ES-I3 (cell line): Measurements from ENCODE around the gene RNPEPL1.
A peak's percentile ranks its signal among the peaks of the same experiment; 100 is the strongest.

Source experiments
- H3K36me3 ChIP-seq: 2 replicates; pipeline ENCODE4 v1.6.1; 2013; ENCODE audit warnings: mild to moderate bottlenecking, low read length, control low read depth, moderate library complexity; ENCODE audit not compliant: insufficient read depth
- H3K4me1 ChIP-seq: 2 replicates; pipeline ENCODE4 v1.6.1; 2013; ENCODE audit warnings: mild to moderate bottlenecking, control low read depth, low read length; ENCODE audit not compliant: insufficient read depth
- H3K9ac ChIP-seq: 2 replicates; pipeline ENCODE4 v1.6.1; 2013; ENCODE audit warnings: low read depth, mild to moderate bottlenecking, low read length, moderate library complexity
- H3K9me3 ChIP-seq: 2 replicates; pipeline ENCODE4 v1.6.1; 2013; ENCODE audit warnings: mild to moderate bottlenecking, low read length, moderate library complexity; ENCODE audit not compliant: control insufficient read depth, insufficient read depth

RNPEPL1 gene

GRCh38 chr2:240566203-240567136 is 1.8 kb upstream of the RNPEPL1 start:
- H3K9me3 ChIP-seq, result no peaks in the 10 kb centered on the region
- peaks cover 16% of the 10 kb centered on the region; the same call in 1 of the 2 replicates for H3K4me1 ChIP-seq
- H3K9ac ChIP-seq, result peak overlapping the region; percentile 34; the same call in 1 of the 2 replicates
- H3K36me3 ChIP-seq, result no peaks in the 10 kb centered on the region

- H3K4me1 ChIP-seq, result peaks cover 16% of the 10 kb centered on the region; the same call in 1 of the 2 replicates
- H3K36me3 ChIP-seq, result no peaks in the 10 kb centered on the region
- H3K9ac ChIP-seq, result peak overlapping the region; percentile 59; the same call in 1 of the 2 replicates
- H3K9me3 ChIP-seq, result no peaks in the 10 kb centered on the region
These were observed 980 bp upstream of the RNPEPL1 start for GRCh38 chr2:240567137-240567871.

DNA sequence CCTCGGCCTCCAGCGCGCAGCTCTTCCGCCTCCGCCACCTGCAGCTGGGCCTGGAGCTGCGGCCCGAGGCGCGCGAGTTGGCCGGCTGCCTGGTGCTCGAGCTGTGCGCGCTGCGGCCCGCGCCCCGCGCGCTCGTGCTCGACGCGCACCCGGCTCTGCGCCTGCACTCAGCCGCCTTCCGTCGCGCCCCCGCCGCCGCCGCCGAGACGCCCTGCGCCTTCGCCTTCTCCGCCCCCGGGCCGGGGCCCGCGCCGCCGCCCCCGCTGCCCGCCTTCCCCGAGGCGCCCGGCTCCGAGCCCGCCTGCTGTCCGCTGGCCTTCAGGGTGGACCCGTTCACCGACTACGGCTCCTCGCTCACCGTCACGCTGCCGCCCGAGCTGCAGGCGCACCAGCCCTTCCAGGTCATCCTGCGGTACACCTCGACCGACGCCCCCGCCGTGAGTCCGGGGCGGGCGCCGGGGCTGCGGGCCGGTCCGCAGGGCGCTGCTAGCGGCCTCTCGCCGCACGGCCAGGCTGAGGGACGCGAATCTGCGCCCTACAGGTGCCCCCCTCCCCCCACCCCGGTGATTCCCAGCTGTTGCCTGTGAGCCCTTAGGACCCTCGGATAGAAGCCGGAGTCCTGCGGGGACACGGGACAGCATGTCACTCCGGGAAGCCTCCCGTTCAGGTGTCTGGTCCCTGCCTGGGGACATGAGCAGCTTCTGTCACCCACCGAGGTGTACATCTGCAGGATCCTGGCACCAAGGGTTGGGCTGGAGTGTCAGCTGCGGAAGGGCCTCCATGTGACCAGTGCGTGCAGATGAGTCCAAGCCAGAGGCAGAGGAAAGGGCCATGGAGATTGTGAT is 616 bp downstream of the RNPEPL1 start:
- no peaks in the 10 kb centered on the region for H3K9me3 ChIP-seq

GRCh38 chr2:240569523-240569997 is 1.3 kb downstream of the RNPEPL1 start:
- no peaks in the 10 kb centered on the region for H3K9me3 ChIP-seq
- H3K9ac ChIP-seq, result no peak overlapping the region
- H3K4me1 ChIP-seq, result peaks cover 16% of the 10 kb centered on the region; the same call in 1 of the 2 replicates
- no peaks in the 10 kb centered on the region for H3K36me3 ChIP-seq

More for the DNA sequence above, 616 bp downstream of the RNPEPL1 start:
- peaks cover 16% of the 10 kb centered on the region; the same call in 1 of the 2 replicates for H3K4me1 ChIP-seq
- no peaks in the 10 kb centered on the region for H3K36me3 ChIP-seq
- H3K9ac ChIP-seq, result peak overlapping the region; percentile 63

DNA sequence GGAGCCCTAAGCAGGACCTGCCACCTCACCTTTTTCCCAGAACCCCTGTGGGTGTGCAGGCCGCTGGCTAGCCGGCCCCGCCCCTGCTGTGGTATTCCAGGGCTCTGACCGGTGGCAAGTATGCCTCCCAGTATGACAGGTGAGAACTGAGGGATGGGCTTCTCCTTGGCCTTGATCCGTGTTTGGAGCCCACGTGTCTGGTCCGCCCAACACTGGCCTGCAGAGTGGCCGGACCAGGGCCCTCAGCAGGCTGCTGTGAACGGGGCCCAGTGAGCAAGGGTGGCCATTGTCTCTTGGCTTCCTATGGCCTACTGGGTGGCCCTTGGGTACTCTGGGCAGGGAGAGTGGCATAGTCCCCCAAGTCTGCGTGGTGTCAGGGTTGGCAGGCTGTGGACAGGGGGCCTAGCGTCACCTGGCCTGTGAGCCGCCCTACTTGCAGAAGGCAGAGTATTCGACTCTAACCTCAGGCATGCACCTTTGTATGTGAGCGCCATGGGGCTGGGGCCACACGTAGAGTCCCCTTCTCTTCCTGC is 1.8 kb downstream of the RNPEPL1 start:
- H3K9me3 ChIP-seq, result no peaks in the 10 kb centered on the region
- no peak overlapping the region for H3K9ac ChIP-seq
- peaks cover 14% of the 10 kb centered on the region; the same call in 1 of the 2 replicates for H3K4me1 ChIP-seq
- no peaks in the 10 kb centered on the region for H3K36me3 ChIP-seq

DNA sequence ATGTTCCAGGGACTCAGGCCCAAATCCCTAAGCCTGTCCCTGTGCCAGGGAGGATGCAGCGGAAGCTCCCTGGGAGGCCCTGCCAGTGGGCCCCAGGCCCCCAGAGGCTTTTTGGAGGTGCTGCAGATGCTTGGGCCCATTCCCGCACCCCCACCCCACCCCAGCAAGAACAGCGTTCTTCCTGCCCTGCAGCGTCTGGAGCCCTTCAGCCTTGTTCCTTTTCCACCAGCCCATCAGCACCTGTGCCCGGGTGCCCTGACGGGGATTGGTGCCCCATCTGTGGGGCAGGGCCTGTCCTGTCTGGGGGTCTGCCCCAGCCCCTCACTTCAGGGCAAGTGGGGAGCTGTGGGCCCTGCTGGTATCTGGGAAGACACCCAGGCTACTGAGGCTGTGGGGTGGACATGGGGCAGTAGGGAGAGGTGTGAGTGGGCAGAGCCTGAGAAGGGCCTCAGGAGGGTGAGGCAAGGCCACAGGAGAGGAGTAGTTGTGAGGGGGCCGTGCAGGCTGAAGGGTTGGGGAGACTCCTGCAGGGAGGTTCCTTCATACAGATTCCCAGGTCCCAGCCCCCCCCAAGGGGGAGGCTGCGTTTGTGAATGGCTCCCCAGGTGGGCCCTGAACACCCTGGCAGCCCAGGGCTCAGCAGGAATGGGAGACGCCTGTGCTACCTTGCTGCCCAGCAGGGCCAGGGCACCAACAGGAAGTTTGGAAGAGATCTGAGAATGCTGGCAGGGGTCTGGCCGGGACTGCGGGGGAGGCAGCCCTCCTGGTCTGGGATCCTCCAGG is 2.4 kb downstream of the RNPEPL1 start:
- Histone ChIP-seq H3K4me1 (peaks cover 9% of the 10 kb centered on the region; the same call in 1 of the 2 replicates), H3K9ac (no peak overlapping the region), H3K9me3 (no peaks in the 10 kb centered on the region), H3K36me3 (no peaks in the 10 kb centered on the region)

- Histone ChIP-seq H3K4me1 (peaks cover 9% of the 10 kb centered on the region; the same call in 1 of the 2 replicates), H3K9ac (no peak overlapping the region), H3K36me3 (no peaks in the 10 kb centered on the region)
These were observed 3.2 kb downstream of the RNPEPL1 start for GRCh38 chr2:240571314-240571973.

DNA sequence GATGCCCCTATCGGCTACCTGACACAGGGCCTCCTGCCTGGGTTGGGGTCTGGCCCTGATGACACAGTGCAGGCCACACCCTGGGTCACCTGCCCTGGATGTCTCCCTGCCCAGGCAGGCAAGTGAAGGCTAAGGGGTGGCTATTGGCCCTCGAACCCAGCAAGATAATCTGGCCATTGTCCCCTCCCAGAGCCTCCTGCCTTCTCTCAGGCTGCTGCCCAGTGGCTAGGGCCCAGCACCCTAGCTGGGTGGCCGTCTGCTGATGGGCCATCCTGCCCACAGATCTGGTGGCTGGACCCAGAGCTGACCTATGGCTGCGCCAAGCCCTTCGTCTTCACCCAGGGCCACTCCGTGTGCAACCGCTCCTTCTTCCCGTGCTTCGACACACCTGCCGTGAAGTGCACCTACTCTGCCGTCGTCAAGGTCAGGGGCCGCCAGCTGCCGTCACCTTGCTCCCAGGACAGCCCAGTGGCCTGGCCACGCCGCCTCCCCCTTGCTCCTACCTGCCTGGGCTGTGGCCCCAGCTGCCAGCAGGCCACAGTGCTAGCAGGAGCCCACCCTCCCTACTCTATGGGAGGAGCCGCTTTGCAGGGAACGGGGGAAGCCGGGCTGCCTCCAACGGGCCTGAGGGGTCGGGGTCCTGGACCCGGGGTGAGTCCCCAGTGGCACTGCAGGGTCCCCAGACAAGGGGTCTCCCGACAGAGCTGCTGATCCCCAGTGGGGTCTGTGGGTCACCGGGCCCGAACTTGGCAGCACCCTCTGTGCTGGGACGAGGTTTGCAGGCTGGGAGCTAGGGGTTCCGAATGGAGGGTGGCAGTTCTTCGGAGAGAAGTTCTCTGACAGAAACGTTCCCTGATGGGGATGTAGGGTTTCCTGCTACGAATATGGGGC is 4.1 kb downstream of the RNPEPL1 start:
- Histone ChIP-seq H3K36me3 (no peaks in the 10 kb centered on the region), H3K4me1 (0 out of 2 replicates have a peak, but pooled peaks cover under 1% of the 10 kb centered on the region), H3K9me3 (no peaks in the 10 kb centered on the region), H3K9ac (no peak overlapping the region)

More at GRCh38 chr2:240571314-240571973, 3.2 kb downstream of the RNPEPL1 start:
- H3K9me3 ChIP-seq, result no peaks in the 10 kb centered on the region

DNA sequence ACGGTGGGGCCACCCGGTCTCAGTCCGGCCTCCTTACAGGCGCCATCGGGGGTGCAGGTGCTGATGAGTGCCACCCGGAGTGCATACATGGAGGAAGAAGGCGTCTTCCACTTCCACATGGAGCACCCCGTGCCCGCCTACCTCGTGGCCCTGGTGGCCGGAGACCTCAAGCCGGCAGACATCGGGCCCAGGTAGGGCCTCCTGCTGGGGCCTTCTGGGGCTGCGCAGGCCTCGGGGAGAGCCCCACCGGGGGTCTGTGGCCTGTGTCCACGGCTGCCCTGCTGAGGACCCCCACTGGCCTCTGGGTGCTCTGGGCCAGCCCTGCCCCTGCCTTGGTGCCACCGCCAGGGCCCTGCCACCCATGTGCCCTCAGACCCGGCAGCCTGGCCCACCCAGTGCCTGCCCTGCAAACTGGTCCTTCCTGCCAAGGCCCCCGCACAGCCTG is 4.8 kb downstream of the RNPEPL1 start:
- Histone ChIP-seq H3K9ac (no peak overlapping the region), H3K4me1 (no peaks in the 10 kb centered on the region), H3K9me3 (no peaks in the 10 kb centered on the region), H3K36me3 (no peaks in the 10 kb centered on the region)

DNA sequence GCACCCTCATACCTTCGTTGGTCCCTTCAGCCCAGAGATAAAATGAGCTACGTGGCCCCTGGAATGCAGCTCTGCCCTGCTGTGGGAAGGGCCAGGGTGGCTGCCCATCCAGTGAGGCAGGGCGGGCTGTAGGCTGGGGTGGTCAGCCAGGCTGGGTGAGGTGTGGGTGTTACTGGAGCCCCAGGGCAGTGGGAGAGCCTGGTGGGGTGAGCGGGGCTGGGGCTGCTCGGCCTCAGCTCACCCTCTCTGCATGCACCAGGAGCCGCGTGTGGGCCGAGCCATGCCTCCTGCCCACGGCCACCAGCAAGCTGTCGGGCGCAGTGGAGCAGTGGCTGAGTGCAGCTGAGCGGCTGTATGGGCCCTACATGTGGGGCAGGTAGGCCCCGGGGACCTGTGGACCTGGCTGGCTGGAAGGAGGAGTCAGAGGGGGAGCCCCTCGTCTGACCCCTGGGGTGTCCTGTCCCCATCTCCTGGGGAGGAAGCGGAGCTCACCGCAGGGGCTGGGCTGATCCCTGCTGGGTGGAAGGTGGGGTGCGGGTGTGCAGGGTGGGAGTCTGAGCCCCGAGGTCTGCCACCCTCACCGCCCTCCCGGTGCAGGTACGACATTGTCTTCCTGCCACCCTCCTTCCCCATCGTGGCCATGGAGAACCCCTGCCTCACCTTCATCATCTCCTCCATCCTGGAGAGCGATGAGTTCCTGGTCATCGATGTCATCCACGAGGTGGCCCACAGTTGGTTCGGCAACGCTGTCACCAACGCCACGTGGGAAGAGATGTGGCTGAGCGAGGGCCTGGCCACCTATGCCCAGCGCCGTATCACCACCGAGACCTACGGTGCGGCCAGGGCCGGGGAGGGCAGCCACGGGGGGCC is 5.5 kb downstream of the RNPEPL1 start:
- H3K36me3 ChIP-seq, result no peaks in the 10 kb centered on the region
- H3K9ac ChIP-seq, result no peak overlapping the region
- no peaks in the 10 kb centered on the region for H3K9me3 ChIP-seq
- no peaks in the 10 kb centered on the region for H3K4me1 ChIP-seq

DNA sequence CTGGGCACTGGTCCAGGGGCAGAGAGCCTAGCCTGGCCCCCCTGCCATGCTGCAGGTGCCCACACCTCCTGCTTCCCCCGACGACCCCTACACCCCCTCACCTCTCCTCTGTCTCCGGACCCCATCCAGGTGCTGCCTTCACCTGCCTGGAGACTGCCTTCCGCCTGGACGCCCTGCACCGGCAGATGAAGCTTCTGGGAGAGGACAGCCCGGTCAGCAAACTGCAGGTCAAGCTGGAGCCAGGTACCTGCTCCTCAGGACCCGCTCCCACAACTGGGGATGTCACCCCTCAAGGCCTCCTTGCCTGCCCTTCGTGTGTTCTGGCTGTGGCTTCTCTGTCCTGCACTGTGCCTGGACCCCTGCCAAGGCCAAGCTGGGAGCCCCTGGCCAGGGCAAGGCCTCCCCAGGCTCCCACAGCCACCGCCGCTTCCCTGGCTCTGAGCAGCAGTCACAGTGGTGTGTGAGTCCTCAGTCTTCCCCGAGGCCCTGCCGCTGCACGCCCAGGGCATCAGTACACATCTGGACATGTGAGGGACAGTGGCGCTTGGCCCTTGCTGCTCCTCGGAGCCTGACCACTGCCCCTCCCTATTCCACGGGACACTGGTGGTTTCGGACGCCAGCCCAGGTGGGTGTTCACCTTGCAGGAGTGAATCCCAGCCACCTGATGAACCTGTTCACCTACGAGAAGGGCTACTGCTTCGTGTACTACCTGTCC is 6.3 kb downstream of the RNPEPL1 start:
- no peaks in the 10 kb centered on the region for H3K36me3 ChIP-seq
- peaks cover 2% of the 10 kb centered on the region; the same call in 1 of the 2 replicates for H3K4me1 ChIP-seq
- H3K9ac ChIP-seq, result no peak overlapping the region
- no peaks in the 10 kb centered on the region for H3K9me3 ChIP-seq
